Measurements from ENCODE around the gene RAX2.
"Not testable (repeated sequence)": the region's sequence is repeated elsewhere in the genome, so short reads cannot be mapped to it uniquely, and the experiment has no call there.

Gene RAX2

DNA sequence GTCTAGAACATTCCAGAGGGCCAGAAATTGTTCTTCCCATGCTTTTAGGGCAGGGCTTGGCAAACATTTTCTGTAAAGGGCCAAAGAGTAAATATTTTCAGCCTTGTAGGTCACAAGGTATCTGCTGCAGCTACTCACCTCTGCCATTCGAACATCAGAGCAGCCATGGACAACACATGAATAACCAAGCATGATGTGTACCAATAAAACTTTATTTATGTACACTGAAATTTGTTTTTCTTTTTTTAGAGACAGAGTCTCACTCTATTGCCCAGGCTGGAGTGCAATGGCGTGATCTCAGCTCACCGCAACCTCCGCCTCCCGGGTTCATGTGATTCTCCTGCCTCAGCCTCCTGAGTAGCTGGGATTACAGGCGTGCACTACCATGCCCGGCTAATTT lies 14.3 kb downstream of the RAX2 start:
- not testable (repeated sequence) for DNase-seq

DNA sequence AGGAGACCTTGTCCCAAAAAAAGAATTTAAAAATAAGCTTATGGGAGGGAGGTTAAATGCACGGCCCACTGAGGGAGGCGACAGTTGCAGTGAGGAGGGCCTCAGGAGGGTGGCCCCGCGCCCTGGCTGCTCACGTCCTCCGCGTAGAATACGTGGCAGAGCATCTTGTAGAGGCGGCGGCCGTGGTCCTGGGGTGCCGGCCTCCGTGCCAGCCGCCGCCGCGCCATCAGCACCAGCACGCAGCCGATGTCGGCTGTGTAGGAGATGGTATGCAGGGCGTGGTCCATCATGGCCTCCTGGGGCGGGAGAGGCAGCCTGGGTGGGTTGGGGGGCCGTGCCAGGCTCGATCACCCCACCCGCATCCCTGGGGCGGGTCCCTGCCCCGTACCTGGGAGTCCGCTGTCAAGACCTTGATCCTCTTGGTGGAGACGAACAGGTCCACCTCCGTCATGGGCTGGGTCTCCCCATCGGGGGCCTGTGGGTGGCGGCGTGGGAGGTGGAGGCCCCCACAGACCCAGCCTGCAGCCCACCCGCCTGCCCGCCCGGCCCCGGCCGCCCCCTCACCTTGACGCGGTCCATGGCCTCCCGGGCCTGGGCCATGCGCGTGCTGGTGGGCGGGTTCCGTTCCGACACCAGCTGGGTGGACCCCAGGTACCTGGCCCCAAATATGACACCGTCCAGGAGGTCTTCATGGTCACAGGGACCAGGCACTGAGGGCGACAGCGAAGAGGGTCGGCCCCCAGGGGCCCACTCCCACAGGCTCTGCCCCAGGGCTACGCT lies 18.2 kb downstream of the RAX2 start:
- no peak for DNase-seq

DNA sequence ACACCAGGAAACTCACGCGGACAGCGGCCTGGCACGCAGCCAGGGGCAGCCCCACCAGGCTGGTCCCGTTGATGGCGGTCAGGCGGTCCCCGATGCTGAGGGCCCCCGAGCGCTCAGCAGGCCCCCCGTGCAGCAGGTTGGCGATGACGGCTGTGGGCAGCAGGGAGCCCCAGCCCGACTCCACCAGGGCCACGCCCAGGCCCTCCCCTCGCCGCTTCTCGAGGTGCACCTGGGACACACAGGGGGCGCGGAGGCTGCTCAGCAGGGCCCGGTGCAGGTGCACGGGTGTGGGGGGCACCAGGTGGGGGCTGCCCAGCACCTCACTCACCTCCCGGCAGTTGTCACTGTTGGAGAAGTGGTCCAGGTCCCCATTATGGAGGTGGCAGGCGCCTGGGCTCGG lies 19.5 kb downstream of the RAX2 start:
- DNase-seq, result no peak

DNA sequence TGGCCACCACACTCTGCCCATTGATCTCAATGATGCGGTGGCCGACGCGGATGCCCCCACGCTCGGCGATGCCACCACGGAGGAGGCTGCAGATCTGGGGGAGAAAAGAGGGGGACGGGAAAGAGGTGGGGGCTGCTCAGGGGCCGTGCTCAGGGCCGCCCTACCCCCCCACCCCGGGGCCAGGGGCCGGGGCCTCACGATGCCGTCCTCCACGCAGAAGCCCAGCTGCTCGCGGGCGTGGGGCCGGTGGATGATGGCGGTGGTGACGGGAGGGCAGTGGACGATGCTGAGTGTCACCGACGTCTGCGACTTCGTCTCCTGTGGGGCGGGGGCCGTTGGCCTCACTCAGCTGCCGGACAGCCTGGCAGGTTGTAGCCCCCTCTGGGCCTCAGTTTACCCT lies 20.8 kb downstream of the RAX2 start:
- DNase-seq, result no peak

DNA sequence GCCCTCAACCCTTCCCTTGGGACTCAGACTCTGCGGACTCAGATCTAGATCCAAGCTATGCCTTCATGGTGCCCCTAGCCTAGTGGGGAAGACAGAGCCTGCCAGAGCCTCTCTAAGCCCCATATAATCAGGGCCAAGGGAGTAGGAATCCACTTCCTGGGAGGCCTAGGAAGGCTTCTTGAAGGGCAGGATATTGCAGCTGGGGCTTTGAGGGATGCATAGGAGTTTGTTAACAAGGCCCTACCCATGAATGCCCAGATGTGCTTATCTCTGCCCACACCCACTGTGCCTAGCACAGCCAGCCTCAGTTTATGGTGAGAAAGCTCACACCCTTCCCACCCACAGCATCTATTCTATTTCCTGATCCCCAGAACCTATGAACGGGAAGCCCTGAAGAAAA lies 21.8 kb downstream of the RAX2 start:
- DNase-seq, result no peak

DNA sequence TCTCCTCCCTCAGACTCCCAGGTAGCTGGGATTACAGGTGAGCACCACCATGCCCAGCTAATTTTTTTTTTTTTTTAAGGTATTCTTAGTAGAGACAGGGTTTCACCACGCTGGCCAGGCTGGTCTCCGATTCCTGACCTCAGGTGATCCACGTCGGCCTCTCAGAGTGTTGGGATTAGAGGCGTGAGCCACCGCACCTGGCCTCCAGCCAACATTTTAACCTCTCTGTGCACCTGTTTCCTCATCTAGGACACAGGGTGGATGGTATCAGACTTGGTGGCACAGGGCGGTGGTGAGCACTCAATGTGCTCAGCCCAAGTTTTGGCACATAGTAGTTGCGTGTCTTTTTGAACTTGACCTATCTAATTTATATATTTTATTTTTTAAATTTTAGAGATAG lies 23.1 kb downstream of the RAX2 start:
- no peak for DNase-seq

DNA sequence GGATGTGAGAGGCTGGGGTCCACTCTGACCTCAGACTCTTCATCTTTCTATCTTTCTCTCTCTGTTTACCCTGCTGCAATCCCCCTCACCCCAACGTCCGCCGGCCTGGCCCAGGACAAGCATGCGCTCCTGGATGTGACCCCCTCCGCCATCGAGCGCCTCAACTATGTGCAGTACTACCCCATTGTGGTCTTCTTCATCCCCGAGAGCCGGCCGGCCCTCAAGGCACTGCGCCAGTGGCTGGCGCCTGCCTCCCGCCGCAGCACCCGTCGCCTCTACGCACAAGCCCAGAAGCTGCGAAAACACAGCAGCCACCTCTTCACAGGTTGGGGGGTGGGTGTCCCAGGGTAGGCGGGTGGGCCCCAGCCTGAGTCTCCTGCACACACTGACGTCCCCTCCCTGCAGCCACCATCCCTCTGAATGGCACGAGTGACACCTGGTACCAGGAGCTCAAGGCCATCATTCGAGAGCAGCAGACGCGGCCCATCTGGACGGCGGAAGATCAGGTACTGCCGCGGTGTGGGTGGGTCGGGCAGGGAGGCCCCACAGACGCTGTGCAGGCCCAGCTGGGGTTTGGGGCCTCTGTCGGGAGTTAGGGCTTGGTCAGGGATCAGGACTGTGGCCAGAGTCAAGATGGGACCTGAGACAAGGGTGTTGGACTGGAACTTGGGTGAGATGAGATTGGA lies 25.5 kb downstream of the RAX2 start:
- no peak for DNase-seq

DNA sequence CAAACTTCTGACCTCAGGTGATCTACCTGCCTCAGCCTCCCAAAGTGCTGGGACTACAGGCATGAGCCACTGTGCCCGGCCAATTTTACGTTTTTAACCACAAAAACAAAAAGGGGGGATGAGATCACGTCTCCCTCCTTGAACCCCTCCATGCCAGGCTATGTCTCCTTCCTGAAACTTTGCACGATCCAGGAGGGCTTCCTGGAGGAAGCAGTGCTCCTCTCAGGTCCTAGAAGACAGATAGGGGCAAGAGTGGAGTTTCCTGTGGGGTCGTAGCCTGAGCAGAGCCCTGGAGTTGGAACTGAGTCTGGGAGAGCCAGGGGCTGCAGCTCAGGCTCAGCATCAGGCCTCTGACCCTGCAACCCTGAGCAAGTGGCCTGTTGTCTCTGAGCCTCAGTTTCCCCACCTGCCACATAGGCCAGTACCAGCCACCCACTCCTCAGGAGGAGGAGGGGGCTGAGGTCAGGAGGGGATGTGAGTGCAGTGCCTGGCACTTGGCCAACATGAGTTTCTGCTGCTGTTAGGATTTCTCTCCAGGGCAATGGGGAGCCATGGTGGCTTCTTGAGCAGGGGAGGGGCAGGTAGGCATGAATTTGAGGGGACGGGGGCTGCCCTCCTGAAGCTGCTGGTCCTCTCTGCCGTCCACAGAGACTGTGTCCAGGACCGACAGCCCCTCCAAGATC lies 26.5 kb downstream of the RAX2 start:
- no peak for DNase-seq

DNA sequence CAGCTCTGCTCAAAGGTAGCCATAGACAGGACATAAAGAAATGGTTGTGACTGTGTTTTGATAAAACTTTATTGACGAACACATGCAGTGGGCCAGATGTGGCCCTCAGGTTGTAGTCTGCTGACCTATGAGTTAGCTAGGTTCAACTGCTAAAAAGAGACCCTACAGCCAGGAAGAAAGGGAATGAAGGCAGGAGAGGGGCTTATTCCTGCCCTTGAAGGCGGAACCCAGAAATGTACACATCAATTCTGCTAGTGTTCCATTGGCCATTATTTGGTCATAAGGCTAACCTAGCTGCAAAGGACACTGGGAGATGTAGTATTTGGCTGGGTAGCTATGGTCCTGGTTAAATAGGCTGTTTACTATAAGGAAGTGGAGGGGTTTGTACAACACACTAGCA lies 28.5 kb downstream of the RAX2 start:
- no peak for DNase-seq

DNA sequence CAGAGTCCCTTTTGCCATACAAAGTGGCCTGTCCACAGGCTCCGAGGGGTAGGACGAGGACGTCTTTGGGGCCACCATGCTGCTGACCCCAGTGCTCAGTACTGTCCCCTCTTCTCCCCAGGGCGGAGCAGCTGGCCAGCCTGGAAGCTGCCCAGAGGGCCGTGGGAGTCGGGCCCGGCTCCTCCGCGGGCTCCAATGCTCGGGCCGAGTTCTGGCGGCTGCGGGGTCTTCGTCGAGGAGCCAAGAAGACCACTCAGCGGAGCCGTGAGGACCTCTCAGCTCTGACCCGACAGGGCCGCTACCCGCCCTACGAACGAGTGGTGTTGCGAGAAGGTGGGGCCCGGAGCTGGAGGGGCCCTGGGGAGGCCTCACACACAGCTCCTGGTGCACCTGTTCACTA lies 31.6 kb downstream of the RAX2 start:
- no peak for DNase-seq

DNA sequence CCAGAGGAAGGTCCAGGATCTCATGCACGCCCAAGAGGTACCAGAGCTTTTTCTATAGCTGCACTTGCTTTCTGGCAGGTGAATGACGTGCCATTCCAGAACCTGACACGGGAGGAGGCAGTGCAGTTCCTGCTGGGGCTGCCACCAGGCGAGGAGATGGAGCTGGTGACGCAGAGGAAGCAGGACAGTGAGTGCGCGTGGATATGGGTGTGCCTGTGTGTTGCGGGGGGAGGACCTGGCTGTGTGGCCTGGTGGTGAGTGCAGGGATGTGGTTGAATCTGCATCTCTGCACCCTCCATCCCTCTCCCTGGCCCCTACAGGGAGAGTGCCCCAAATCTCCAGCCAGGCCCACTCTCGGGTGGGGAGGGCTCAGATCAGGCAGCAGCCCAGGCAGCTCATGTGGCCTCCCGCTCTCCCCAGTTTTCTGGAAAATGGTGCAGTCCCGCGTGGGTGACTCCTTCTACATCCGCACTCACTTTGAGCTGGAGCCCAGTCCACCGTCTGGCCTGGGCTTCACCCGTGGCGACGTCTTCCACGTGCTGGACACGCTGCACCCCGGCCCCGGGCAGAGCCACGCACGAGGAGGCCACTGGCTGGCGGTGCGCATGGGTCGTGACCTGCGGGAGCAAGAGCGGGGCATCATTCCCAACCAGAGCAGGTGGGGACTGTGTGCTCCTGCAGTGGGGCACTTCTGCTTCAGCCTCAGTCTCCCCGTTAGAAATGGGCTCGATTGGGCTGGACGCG lies 33.4 kb downstream of the RAX2 start:
- DNase-seq, result no peak

DNA sequence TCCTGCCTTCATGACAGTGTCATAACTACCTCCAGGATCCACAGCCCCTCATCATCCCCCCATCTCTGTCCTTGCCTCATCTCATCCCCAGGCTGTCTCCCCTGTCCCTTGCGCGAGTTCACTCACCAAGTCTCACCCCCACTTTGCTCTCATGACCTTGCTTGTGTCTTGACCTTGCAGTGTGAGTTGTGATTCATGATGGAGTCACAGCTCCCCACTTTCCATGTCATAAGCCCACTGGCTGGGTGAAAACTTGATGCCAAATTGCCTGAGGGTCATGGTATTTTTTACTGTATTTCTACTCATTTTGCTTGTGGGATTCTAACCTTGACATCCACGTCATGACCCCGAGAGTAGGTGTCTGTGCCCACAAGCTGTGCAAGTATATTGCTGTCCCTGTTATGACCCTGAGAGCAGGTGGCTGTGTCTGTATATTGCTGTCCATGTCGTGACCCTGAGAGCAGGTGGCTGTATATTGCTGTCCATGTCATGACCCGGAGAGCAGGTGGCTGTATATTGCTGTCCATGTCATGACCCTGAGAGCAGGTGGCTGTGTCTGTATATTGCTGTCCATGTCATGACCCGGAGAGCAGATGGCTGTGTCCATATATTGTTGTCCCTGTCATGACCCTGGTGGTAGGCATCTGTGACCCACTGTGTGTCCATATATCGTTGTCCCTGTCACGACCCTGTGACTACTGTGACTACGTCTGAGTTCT lies 34.4 kb downstream of the RAX2 start:
- no peak for DNase-seq

DNA sequence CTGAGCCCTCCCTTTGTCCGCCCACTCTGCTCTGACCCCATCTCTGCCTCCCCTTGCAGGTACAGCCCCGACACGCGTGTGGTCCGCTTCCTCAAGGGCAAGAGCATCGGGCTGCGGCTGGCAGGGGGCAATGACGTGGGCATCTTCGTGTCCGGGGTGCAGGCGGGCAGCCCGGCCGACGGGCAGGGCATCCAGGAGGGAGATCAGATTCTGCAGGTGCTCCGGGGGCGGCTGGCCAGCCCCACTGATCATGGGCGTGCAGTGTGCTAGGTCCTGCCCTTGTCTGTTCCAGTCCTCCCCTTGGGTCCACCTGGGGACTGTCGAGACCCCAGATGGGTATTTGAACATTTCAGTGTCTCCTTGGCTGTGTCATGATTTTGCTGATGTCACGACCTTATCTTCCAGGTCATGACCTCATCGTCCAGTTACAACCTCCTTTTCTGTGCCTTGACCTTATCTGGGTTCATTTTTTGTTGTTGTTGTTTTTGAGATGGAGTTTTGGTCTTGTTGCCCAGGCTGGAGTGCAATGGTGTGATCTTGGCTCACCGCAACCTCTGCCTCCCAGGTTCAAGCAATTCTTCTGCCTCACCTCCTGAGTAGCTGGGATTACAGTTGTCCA lies 35.8 kb downstream of the RAX2 start:
- no peak for DNase-seq

DNA sequence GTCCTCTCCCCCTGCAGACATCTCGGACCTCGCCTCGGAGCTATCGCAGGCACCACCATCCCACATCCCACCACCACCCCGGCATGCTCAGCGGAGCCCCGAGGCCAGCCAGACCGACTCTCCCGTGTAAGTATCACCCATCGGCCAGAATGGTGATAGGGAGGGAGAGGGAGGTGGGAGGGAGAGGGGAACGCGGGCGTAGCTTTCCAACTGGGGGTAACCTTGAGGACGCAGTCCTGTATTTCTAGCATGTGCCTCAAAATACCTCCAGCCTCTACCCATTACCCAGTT lies 37.8 kb downstream of the RAX2 start:
- no peak for DNase-seq

DNA sequence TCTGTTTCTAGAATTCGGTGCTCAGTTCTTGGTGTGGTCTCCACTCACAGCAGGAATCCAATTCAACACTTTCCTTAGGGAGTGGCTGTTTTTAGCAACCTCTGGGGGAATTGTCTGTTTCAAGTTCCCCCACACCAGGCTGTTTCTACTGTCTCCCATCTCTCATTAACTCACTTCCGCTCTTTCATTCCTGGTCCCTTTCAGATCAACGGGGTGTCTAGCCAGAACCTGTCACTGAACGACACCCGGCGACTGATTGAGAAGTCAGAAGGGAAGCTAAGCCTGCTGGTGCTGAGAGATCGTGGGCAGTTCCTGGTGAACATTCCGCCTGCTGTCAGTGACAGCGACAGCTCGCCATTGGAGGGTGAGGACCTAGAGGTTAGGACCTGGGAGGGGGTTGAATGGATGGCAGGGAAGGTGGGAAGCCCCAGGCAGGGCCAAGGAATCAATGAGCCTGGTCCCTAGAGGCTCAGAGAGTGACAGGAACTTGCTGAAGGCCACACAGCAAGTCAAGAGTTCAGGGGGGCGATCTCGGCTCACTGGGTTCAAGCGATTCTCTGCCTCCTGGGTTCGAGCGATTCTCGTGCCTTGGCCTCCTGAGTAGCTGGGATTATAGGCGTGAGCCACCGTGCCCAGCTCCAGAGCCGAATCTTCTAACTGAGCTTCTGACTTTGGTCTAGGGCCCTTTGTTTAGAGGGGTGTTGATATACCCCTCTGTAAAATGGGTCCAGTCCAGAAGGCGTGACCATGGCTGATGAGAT lies 38.3 kb downstream of the RAX2 start:
- no peak for DNase-seq

DNA sequence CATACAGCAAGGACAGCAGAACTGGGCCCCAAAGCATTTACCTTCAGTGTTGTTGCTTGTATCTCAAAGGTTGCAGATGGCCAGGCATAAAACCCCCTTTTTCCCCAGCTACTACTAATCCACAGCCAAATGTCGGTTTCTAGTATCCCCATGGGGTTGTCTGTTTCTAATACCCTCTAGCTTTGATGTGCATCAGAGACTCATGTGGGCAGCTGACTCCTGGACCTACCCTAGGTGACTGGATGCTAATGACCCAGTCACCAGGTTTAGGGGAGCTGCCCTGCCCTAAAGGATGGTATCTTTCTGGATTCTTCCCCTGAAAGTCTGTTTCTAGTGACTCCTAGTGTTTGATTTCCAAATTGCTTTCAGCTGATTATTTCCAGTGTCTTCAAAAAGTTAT lies 39.9 kb downstream of the RAX2 start:
- no peak for DNase-seq

DNA sequence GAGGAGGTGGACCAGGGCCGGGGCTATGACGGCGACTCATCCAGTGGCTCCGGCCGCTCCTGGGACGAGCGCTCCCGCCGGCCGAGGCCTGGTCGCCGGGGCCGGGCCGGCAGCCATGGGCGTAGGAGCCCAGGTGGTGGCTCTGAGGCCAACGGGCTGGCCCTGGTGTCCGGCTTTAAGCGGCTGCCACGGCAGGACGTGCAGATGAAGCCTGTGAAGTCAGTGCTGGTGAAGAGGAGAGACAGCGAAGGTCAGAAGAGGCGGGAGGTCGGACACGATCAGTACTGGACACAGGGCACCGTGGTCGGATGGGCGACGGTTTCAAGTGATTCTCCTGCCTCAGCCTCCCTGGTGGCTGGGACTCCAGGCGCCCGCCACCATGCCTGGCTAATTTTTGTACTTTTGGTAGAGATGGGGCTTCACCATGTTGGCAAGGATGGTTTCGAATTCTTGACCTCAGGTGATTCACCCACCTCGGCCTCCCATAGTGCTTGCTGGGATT lies 41.5 kb downstream of the RAX2 start:
- no peak for DNase-seq

DNA sequence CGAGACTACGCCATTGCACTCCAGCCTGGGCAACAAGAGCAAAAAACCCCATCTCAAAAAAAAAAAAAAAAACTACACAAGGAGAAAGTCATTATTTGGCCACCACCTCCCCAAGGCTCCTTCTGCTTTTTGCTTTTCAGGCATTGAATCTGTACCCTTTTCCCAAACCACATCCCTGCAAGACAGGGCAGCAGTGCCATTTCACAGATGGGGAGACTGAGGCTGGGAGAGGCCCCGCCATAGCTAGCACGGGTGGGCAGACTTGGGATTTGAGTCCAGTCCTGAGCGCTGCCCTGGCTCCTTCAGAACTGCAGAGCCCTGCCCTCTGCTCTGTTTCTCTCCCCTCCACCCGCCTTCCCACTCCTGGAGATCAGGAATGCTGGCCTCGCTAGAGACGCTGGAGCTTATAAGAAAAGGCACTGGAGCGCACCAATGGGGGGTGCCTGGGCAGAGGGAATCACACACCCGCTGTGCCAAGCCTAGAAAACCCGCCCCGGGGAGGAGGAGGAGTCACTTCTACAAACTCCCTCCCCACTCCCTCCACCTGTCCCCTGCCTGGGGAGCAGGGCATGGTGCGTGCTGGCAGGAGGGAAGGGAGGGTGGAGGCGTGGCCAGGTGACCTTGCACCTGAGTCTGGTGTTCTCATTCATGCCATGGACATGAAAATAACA lies 46.3 kb downstream of the RAX2 start:
- DNase-seq, result no peak

DNA sequence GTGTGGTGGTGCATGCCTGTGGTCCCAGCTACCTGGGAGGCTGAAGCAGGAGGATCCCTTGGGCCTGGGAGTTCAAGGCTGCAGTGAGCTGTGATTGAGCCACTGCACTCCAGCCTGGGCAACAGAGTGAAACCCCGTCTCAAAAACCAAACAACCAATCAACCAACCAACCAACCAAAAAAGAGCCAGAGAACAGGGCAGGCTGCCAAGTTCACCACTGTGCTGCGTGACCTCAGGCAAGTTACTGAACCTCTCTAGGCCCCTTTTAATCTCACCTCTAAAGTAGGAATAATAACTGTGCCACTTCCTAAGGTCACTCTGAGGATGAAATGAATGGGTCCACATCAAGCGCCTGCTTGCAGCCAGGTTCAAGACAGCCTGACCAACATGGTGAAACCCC lies 46.9 kb downstream of the RAX2 start:
- no peak for DNase-seq

DNA sequence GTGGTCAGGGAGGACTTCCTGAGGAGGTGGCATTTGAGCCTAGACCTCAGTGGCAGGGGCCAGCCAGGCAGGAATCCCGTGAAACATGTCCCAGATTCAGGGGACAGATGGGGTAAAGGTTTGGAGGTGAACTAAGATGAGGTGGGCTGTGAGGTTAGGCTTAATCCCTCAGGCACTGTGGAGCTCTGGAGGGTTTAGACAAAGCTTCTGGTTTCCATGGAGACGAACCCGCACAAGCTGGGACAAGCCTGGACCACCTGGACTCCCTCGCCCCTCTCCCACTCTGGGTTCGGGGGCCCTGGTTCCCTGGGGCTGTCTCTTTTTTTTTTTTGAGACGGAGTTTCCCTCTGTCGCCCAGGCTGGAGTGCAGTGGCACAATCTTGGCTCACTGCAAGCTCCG lies 48.1 kb downstream of the RAX2 start:
- no peak for DNase-seq

DNA sequence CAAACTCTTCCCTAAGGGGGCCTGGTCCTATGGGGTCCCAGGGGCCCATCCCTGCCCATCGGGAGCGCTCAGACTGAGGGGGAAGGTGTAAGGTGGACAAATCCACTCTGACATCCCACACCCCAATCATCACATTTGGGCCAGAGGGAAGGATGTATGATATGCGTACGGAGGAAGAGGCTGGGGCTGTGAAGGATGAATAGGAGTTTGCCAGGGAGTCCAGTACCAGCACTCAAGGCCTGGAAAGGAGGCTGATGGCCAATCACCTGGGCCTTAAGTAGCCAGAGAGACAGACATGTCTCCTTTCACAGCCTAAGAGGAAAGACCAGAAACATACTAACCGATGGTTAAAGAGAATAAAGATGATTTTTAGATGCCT lies 48.9 kb downstream of the RAX2 start:
- no peak for DNase-seq

Data from CD4-positive, alpha-beta T cell treated with Interferon alpha-2 for 1 hour (primary cell).